A673 (cell line): Measurements from ENCODE around the gene GANC. TPM values are rescaled to one million over a fixed set of nuclear protein-coding genes. Genes with fewer than 3 reads are reported as not detected.

Experiments
- BruUV-seq: library from RNA; stranded (reverse); fragments of 400-500 nt; replicated peaks from 2 replicates; lab custom pipeline; 2021; lab: Mats Ljungman, UMichigan
- CTCF ChIA-PET: fragments of 300-600 bp; sonication (Branson Sonifier 250); formaldehyde crosslinking; loops from one replicate; lab custom pipeline; 2022; ENCODE audit warnings: antibody characterized with exemption; lab: Charles Lee
- POLR2A ChIA-PET: fragments of 300-600 bp; sonication (Branson Sonifier 250); formaldehyde crosslinking; loops from one replicate; lab custom pipeline; 2022; ENCODE audit warnings: antibody characterized with exemption; ENCODE audit not compliant: low non-redundant PET; lab: Charles Lee
- DNase-seq: peaks from one replicate; pipeline ENCODE4 v3.0.0-alpha.2; 2015; ENCODE audit warnings: low spot score
- H3K27ac ChIP-seq: fragments of 200-600 bp; sonication (generic); 2 replicates; pipeline ENCODE4 v1.5.1; 2016; ENCODE audit warnings: mixed run types, low read depth, mild to moderate bottlenecking, mixed read lengths, antibody characterized with exemption, low read length; ENCODE audit not compliant: poor library complexity, severe bottlenecking
- H3K27me3 ChIP-seq: fragments of 200-600 bp; sonication (generic); replicated peaks from 2 replicates; pipeline ENCODE4 v1.6.1; 2017; ENCODE audit warnings: mixed run types, low read depth, mild to moderate bottlenecking, mixed read lengths, antibody characterized with exemption, low read length; ENCODE audit not compliant: insufficient read depth, poor library complexity
- H3K36me3 ChIP-seq: fragments of 200-600 bp; sonication (generic); 2 replicates; pipeline ENCODE4 v1.6.1; 2016; ENCODE audit warnings: mixed run types, mild to moderate bottlenecking, mixed read lengths, antibody characterized with exemption, low read length; ENCODE audit not compliant: insufficient read depth, poor library complexity, severe bottlenecking
- H3K4me1 ChIP-seq: fragments of 200-600 bp; sonication (generic); 2 replicates; pipeline ENCODE4 v1.6.1; 2017; ENCODE audit warnings: mixed run types, mild to moderate bottlenecking, mixed read lengths, antibody characterized with exemption, low read length; ENCODE audit not compliant: insufficient read depth, poor library complexity, severe bottlenecking
- H3K4me3 ChIP-seq: fragments of 200-600 bp; sonication (generic); 2 replicates; pipeline ENCODE4 v1.5.1; 2016; ENCODE audit warnings: low read depth, mixed run types, mild to moderate bottlenecking, mixed read lengths, low read length; ENCODE audit not compliant: poor library complexity, severe bottlenecking
- H3K9me3 ChIP-seq: fragments of 200-600 bp; sonication (generic); 2 replicates; pipeline ENCODE4 v1.6.1; 2016; ENCODE audit warnings: mixed run types, low read depth, mild to moderate bottlenecking, mixed read lengths, antibody characterized with exemption, low read length; ENCODE audit not compliant: poor library complexity, severe bottlenecking
- EZH2 ChIP-seq: fragments of 200-600 bp; sonication (generic); IDR thresholded peaks from 2 replicates; pipeline ENCODE4 v1.6.1; 2017; ENCODE audit warnings: borderline replicate concordance, low read depth, mild to moderate bottlenecking, mixed read lengths, antibody characterized with exemption, low read length; ENCODE audit not compliant: poor library complexity, severe bottlenecking
- intact Hi-C: fragments of 100-400 bp; cut with micrococcal nuclease; formaldehyde crosslinking; loops from one replicate; pipeline ENCODE4 v1.10.0; 2022; ENCODE audit not compliant: unreplicated experiment
- total RNA-seq: library from RNA; stranded (reverse); gene quantifications from 2 replicates; pipeline ENCODE4 v1.2.3, GENCODE V29; 2021
- TF ChIP-seq, protein P1 (sequence below): fragments of 300-800, 200-600 bp; sonication (generic); conservative IDR thresholded peaks from 2 replicates; pipeline ENCODE4 v1.5.1; 2017; ENCODE audit warnings: low read depth, mild to moderate bottlenecking, antibody characterized with exemption, low read length, moderate library complexity, mixed read lengths

Gene GANC
- total RNA-seq, 1 experiment from 2014 or later = 28.2 TPM

DNA sequence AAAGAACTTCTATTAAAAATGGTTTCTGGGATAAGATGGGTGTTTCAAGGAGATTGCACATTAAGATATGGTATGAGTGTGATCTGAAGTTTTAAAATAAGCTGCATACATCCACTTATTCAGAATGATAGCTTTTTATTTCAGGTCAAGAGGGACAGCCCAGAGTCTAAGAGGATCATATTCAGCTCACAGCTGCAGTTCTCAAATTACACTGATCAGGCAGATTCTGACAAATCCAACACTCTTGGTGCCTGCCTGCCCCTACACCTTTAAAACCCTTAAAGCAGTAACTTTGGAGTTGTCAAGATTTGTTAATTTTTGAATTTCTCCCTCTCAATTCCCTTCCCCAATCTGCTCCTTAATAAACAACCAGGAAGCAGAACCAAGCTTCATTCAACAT is 9.3 kb downstream of the GANC start:
- H3K9me3 ChIP-seq = no peaks in the 10 kb centered on the region
- POLR2A ChIA-PET = no interaction called here
- no peak for DNase-seq
- H3K4me3 ChIP-seq = no peak overlapping the region
- H3K27ac ChIP-seq = no peak overlapping the region
- no peaks in the 10 kb centered on the region for H3K27me3 ChIP-seq
- CTCF ChIA-PET = no interaction called here
- H3K4me1 ChIP-seq = no peaks in the 10 kb centered on the region
- no peaks in the 10 kb centered on the region for H3K36me3 ChIP-seq
- intact Hi-C loops = no loop called here
- no TSS peak for BruUV-seq
- TF ChIP-seq, protein P1, sequence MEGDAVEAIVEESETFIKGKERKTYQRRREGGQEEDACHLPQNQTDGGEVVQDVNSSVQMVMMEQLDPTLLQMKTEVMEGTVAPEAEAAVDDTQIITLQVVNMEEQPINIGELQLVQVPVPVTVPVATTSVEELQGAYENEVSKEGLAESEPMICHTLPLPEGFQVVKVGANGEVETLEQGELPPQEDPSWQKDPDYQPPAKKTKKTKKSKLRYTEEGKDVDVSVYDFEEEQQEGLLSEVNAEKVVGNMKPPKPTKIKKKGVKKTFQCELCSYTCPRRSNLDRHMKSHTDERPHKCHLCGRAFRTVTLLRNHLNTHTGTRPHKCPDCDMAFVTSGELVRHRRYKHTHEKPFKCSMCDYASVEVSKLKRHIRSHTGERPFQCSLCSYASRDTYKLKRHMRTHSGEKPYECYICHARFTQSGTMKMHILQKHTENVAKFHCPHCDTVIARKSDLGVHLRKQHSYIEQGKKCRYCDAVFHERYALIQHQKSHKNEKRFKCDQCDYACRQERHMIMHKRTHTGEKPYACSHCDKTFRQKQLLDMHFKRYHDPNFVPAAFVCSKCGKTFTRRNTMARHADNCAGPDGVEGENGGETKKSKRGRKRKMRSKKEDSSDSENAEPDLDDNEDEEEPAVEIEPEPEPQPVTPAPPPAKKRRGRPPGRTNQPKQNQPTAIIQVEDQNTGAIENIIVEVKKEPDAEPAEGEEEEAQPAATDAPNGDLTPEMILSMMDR = no peak
- no peak for TF ChIP-seq EZH2

DNA sequence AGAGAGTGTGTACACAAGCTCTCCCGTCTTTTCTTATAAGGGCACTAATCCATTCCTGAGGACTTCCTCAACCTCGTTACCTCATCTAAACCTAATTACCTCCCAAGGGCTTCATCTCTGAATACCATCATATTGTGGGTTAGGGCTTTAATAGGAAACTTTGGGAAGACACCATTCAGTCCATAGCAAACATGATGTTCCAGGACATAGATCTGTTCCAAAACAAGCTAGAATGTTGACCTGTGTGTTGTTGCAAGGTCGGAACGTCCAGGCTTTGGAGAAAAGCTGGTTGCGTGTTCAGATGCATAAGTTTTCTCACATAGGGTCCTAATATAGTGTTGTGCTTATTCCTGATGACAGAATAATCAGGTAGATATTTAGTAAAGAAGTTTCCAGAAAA is 9.9 kb downstream of the GANC start:
- H3K27me3 ChIP-seq = no peaks in the 10 kb centered on the region
- H3K4me3 ChIP-seq = no peak overlapping the region
- no peak overlapping the region for H3K27ac ChIP-seq
- CTCF ChIA-PET = no interaction called here
- POLR2A ChIA-PET = no interaction called here
- TF ChIP-seq, protein P1 = no peak
- TF ChIP-seq EZH2 = no peak
- intact Hi-C loops = no loop called here
- BruUV-seq = no TSS peak
- H3K4me1 ChIP-seq = no peaks in the 10 kb centered on the region
- no peak for DNase-seq
- no peaks in the 10 kb centered on the region for H3K9me3 ChIP-seq
- no peaks in the 10 kb centered on the region for H3K36me3 ChIP-seq

DNA sequence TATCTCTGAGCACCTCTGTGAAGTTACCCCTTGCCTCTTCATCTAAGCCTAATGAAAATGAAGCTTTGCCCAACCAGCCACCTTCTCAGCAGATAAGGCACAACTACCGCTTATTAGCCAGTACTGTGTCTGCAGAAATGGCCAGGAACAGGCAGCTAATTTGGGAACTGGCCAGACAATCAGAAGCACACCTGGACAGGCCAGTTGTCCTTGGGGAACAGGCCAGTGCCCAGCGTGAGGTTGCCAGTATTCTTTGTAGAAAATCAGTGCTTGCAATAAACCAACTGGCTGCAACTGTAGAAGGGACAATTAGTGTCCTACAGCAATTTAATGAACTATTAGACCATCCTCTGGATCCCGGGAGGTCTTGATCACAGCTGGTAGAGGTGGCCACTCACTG is 10.7 kb downstream of the GANC start:
- H3K4me1 ChIP-seq = no peaks in the 10 kb centered on the region
- intact Hi-C loops = no loop called here
- DNase-seq = no peak
- CTCF ChIA-PET = no interaction called here
- no peak overlapping the region for H3K27ac ChIP-seq
- no peaks in the 10 kb centered on the region for H3K36me3 ChIP-seq
- TF ChIP-seq, protein P1 = no peak
- TF ChIP-seq EZH2 = no peak
- H3K9me3 ChIP-seq = no peaks in the 10 kb centered on the region
- H3K4me3 ChIP-seq = no peak overlapping the region
- POLR2A ChIA-PET = no interaction called here
- no peaks in the 10 kb centered on the region for H3K27me3 ChIP-seq
- BruUV-seq = no TSS peak
